Fibroblast of the aortic adventitia (primary cell): Measurements from ENCODE around the gene ALG9. TPM values are rescaled to one million over a fixed set of nuclear protein-coding genes. Genes with fewer than 3 reads are reported as not detected.

Experiments used
- DNase-seq: peaks from one replicate; pipeline ENCODE4 v3.0.0-alpha.2; 2010; ENCODE audit warnings: low read depth
- H3K4me3 ChIP-seq: 2 replicates; pipeline ENCODE4 v1.5.1; 2011; ENCODE audit warnings: low read depth, mild to moderate bottlenecking, control low read depth, low read length, moderate library complexity
- CTCF ChIP-seq: IDR thresholded peaks from 2 replicates; pipeline ENCODE4 v1.5.1; 2011; ENCODE audit warnings: mild to moderate bottlenecking, low read length, control low read depth, inconsistent platforms; ENCODE audit not compliant: insufficient read depth
- total RNA-seq: library from RNA; depleted of rRNA; stranded (reverse); fragments of >200 nt; gene quantifications from 2 replicates; pipeline ENCODE4 v1.2.3, GENCODE V29; 2012; ENCODE audit warnings: low replicate concordance

Gene ALG9
- total RNA-seq, 1 donor = 41.7 TPM

DNA sequence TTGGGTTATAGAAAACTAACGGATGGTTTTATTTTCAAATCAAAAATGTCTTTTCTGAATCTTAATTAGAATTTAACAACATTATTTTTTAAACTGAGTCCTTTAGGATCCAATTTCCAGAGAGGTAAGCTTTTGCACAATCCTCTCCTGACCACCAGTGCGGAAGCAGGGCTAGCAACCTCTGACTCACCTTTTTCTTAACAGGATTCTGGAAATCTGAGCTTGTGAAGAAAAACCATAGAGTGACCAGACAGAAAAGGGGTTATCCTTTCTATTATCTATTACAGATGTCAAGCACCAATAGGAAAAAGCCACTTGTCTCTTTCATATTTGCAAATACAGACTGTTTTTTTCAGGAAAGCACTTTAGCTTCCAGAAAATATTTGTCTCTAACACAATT, 25.3 kb downstream of the ALG9 start:
- TF ChIP-seq CTCF = no peak
- no peak overlapping the region for H3K4me3 ChIP-seq
- peak; percentile 27 for DNase-seq

- H3K4me3 ChIP-seq = no peak overlapping the region
- no peak for DNase-seq
These were observed 25.9 kb downstream of the ALG9 start for GRCh38 chr11:111845276-111846028.

GRCh38 chr11:111843661-111844060, 27.7 kb downstream of the ALG9 start:
- DNase-seq = no peak
- TF ChIP-seq CTCF = no peak
- H3K4me3 ChIP-seq = no peak overlapping the region

More at GRCh38 chr11:111845276-111846028, 25.9 kb downstream of the ALG9 start:
- TF ChIP-seq CTCF = no peak

DNA sequence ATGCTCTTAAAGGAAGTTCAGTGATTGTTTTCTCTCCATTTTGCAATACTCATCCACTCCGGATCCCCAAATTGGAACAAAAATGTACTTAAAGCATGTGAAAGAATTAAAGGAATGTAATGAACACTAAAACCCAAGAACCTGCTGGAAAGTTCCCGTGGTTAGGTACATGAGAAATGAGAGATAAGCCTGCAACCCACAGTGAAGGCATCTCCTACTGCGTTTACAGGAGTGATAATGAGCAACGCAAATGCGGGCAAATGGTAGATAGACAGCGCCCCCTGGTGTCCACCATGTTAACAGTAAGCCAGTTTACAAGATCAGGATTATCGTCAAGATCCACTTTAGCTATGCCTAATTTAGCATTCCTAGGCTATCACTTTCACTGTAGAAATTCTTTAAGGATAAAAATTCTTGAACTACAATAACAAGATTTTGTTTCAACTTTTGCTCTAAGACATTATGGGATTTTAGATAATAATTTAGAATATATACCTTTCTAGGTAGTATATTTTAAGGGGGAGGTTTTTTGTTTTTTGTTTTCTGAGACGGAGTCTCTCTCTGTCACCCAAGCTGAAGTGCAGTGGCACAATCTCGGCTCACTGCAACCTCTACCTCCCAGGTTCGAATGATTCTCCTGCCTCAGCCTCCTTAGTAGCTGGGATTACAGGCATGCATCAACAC, 29.9 kb downstream of the ALG9 start:
- H3K4me3 ChIP-seq = no peak overlapping the region
- peak; percentile 77 for TF ChIP-seq CTCF
- DNase-seq = peak; percentile 94

- TF ChIP-seq CTCF = no peak
- DNase-seq = peak; percentile 30
- H3K4me3 ChIP-seq = no peak overlapping the region
These were observed 31.2 kb downstream of the ALG9 start for GRCh38 chr11:111840143-111840542.

DNA sequence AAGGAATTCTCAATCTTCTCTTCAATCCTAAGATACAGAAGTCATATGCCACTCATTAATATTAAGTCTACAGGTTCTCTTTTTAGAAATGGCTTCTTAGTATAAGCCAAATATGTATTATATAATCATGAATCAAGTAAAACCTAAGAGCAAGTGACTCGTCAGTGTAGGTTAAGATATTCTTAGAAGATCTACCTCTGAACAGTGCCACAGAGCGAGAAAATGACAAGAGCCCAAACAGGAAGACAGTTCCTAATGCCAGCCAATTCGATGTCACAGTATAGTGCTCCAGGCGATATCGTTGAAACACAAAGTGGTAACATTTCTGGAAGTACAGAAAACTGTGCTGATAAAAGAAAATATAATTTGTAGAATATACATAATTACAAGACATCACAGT, 33.3 kb downstream of the ALG9 start:
- no peak for DNase-seq
- H3K4me3 ChIP-seq = no peak overlapping the region
- no peak for TF ChIP-seq CTCF
